Activated T-cell treated with anti-CD3 and anti-CD28 coated beads for 24 hours (primary cell): Measurements from ENCODE around the gene REPIN1.

Experiments used
- DNase-seq: peaks from one replicate; pipeline ENCODE4 v3.0.0-alpha.2; 2020; ENCODE audit warnings: low read depth

The REPIN1 gene

DNA sequence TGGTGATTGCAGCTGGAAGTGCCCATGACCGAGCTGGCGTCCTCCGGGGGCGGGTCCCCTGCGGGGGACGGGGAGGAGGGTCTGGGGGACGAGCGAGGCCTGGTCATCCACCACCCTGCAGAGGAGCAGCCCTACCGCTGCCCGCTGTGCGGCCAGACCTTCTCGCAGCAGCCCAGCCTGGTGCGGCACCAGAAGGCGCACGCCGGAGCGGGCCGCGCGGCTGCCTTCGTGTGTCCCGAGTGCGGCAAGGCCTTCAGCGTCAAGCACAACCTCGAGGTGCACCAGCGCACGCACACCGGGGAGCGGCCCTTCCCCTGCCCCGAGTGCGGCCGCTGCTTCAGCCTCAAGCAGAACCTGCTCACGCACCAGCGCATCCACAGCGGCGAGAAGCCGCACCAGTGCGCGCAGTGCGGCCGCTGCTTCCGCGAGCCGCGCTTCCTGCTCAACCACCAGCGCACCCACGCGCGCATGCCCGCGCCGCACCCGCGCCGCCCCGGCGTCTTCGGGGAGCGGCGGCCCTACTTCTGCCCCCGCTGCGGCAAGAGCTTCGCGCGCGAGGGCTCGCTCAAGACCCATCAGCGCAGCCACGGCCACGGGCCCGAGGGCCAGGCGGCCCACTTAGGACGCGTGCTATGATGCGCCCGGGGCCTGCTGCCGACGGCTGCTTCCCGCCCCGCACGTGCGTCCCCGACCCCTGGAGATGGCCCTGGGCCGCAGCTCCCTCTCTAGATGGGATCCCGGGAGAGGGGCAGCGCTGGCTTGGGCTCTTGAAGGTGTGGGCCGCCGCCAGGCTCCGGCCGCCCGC lies 39.2 kb downstream of the REPIN1 start:
- no peak for DNase-seq

DNA sequence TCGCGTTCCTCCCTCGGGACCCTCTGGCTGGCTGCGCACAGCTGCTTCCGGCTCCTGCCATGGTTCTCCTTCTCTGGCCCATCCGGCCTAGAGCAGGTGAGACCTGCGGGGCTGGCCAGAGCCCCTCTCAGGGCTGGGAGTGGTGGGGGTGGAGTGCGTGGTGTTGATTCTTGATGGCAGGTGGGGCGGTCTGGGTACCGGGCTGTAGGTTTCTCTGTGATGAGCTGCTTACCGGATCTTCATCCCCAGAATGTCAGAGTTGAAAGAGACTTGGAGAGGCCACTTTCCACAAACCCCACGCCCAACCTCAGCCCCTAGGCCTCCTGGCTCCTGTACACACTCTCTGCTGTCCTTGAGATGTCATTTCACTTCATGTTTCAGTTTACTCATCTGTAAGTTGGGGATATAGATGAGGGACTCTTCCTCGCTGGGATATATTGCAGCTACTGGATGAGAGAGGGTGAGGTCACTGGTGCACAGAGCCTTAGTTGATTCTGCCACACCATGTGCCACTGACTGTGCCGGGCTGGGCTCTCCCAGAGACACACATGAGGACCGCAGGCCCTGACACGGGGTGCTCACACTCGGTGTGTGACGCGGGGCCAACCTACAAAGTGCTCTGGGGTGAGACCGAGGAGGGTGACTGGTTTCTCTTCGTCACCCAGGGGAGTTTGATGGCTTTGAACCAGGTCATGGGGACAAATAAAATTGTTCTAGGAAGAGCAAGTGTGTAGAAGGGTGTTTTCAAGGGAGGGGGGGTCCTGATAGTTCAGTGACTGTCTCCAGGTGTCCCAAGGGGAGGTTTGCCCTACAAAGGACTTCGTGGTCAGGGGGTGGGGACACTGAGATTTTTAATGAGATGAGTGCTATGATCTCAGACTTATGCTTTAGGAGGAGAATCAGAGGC lies 40.0 kb downstream of the REPIN1 start:
- no peak for DNase-seq

DNA sequence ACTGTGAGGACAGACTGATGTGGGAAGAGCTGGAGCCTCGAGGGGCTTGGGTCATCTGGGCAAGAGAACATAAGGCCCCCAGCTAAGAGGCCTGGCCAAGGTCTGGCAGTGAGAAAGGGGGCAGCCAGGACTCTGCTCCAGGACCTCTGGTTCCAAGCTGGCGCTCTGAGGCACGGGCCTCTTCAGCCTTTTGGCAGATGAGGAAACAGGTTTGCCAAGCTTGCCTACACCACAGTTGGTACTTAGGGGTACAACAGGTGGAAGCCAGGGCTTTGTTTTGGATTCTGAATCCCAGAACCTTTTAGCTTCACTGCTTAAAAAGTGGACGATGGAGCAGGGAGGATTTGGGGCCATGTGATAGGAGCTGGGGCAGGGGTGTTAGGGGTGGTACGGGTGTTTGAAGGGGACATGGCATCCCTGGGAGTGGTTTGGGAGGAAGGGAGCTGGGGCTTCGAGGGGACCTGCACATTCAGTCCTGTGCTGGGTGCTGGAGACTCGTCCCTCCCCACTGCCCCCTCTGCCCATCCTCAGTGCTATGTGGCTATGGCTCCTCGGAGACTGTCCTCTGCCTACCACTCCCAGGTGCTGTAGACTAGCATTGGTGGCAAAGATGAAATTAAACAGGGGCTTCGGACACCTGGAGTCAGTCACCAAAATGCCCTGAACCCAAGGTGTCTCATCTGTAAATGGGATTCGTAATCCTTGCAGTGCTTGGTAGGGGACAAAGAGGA lies 40.8 kb downstream of the REPIN1 start:
- DNase-seq = no peak

DNA sequence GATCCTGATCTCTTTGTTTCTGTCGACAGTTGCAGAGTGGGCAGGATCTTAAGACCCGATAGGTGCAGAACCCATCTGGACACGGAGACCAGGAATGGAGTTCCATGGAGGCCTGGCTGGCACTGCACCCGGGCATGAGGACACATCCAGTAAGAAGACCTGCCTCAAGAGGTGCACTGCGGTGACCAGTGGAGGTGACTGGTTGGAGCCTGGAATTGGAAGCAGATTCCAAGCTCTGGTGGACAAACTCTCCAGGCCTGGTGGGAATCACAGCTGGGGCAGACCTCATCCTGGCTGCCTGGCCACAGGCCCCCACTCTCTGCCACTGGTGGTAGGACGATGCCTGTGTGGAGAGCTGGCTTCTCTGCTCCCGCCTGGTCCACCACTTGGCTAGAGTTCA lies 41.5 kb downstream of the REPIN1 start:
- DNase-seq = no peak

DNA sequence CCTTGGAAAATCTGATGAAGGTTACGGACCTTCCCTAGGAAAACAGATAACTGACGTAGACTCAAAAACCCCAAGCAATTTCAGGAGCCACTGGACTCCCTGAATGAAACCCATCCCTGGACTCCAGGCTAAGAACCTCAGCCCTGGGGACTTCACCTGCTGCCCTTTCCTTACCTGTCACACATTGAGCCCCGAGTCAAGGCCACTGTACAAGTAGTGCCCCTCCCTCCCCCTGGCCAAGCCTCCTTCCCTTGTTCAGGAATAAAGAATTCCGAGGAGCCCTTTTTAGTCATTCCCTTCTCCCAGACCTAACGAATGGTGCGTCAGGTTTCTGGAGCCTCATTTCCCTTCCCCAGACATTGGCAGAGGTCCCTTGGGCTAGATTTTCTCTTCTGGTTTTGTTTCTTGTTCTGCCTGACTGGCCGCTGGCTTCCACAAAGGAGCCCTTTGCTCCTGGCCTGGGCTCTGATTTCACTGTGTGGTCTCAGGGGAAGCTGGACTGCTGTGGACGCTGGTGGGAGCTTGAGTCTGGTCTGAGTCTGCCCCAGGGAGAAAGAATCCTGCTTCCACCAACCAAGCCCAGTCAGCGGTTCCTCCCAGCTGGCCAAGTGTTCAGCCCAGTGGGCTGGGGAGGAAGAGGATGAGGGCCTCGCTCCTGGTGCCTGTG lies 42.2 kb downstream of the REPIN1 start:
- no peak for DNase-seq

DNA sequence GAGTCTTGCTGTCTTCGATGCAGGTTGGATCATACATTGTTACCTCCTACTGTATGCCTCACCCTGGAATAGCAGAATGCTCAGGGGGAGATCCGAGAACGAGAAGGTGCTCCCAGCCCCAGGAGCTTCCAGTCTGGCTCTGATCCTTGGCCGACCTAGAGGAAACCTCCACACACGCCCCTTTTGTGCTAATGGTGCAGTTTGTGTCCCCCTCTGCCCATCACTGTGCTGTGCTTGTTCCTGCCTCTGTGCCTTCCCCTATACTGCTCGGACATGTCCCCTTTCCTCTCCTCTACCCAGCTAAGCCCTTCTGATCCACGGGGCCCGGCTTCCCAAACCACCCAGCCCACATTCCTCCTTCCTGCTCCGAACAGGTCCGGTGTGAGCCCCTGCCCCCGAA lies 43.0 kb downstream of the REPIN1 start:
- DNase-seq = no peak

DNA sequence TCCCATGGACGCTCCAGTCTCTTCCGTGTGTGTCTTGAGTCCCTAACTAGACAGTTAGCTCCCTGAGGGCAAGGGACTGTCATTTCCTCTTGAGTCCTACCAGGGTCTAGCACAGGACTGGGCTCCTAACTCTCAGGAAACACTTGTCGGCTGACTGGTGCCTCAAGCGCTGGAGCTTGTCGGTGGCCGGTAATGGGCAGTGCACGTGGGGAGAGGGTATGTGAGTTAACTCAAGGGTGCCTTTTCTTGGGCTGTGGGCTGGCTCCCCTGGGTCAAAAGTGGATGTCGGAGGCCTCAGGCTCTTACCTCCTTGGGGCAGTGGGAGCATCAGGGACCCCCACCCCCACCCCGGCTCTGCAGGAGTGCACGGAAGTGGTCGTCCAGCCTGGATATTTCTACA lies 43.4 kb downstream of the REPIN1 start:
- no peak for DNase-seq

DNA sequence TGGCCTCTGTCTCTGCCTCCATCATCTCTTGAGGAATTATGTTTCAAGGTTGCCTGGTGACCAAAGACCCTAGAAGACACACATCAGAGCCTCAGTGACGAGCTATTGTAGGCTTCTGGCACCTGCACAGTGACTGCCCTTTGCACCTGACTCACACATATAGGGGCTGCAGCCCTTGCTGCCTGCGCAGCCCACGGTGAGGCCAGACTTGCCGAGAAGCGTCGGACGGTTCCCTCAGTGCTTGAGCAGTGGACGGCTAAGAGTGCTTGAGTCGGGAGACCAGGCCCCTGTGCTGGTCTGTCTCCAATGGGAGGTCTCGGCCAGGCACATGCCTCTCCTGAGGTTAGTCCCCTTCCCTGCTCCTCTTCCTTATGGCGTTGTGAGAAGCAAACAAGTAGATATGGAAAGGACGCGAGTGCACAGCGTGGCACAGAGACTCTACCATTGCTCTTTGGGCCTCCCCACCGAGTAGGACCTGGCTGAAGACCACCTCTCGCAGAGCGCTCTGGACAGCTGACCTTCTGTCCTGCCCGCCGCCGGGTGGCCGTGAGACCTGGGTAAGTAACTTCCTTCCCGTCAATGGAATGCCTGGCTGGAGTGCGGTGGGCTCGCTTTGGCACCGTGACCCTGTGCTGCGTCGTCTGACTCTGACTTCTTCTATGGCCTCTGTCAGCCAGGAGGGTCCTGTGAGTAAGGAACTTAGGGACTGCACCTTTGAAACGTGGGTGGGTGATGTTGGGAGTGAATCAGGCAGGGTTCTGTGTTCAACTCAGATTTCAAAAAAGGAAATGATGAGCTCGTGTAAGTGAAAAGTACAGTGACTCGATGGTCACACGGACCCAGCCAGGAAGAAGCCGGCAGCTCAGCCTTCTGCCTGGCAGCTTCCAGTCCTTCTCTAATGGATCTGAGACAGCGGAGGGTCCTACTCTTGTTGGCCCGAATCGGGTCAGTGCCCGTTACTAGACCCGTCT lies 44.2 kb downstream of the REPIN1 start:
- DNase-seq = no peak

DNA sequence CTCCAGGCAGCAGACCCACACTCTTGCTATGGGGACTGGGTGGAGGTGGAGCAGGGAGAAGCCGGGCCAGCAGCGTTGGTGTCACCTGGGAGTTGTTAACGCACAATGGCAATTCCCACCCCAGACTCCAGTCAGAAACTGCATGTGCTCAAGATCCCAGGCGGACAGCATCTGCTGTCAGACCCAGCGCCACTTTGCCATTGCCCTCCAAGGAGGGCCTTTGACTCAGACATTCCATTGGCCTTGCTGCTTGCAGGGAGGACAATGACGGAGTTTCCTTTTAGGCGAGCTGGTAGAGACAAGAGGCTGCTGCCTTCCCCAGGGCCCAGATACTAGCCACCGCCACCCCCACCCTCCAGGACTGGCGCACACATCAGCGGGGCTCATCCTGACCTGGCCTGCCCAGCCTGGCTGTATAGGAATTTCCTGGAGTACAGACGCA lies 45.0 kb downstream of the REPIN1 start:
- no peak for DNase-seq

DNA sequence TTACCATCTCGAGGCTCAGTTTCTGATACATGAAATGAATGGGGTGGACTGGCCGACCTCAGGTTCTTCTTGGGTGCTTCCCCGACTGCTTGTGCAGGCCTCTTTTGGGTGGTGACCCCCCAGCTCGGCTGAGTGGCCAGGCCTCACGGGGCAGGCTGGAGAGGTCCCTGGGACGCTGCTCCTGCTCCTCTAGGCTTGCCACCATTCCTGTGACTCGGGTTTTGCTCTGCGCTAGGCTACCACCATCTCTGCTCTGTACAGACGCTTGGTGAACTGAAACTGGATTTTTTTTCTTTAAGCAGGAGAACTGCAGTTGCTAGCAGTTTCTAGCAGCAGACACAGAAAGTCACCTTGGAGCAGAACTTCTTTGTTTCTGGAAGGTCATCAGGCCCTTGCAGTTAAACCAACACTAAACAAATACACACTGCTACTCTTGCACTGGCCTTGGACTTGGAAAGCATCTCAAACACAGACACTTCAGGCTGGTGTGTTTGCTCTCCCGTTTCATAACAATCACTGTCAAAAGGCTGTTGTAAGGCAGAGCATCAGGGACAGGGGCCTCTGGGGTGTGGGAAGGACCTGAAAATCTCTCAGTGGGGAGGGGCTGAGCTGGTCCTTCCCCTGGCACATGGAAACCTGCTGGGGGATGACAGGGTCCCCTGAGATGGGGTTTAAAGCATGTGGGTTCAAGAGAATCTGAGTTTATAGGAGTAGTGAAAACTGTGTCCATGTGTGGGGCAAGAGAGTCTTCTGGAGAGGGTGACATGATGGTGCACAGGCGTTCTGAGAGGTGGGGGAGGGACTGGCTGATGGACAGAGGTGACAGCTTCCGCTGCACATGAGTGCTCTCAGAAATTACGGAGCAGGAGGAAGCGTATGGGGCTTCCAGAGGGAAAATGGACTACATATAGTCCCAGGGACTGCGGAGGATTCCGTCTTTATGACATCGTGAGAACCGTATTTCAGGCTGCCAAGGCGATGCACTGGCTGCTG lies 46.8 kb downstream of the REPIN1 start:
- no peak for DNase-seq

DNA sequence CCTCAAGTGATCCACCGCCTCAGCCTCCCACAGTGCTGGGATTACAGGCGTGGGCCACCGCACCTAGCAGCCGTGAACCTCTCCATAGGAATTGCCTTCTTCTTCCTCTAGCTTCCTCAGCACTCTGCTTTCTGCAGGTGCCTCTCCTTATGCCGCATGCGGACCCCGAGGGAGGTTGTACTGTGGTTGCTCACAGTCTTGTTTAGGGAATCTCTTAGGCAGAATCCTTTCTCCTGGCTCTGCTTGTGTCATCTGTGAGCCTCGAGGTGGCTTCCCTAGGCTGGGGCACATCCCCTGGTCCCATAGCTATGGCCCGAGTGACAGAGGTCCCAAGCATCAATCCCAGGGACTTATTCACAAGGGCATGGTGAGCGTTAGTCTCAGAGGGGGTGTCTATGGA lies 48.6 kb downstream of the REPIN1 start:
- no peak for DNase-seq

DNA sequence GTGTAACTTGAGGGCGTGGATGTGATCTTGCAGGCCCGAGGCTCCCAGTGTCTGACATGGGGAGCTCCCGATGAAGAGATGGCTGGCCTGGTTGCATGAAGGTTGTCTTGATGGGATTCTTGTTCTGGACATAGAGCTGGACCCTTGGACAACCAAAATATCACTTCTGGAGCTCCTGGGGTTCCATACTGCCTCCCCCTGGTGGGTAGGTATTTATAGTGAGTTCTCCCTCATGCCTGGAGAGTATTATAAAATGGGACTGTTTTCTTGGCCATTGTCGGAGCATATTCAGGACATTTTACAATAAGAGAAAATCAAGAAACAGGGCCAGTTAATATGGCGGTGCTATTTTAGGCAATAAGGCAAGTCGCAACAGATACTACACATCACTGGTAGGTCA lies 49.2 kb downstream of the REPIN1 start:
- DNase-seq = no peak

DNA sequence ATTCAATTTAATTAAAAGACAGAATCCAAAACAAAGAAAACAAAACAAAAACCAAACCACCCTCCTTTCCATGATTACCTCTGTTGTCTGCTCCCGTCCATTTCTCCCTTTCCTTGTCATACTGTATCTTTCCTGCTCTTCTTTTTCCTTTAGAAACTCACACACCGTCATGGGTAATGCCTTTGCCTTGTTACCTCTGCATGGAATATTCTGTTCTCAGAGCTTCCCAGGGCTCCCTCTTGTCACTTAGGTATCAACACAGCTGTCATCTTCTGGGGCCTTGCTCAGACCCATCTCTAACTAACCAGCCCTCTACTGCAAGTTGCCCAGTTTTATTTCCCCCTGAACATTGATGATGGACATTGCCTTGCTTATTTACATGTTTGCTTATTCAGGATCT lies 51.6 kb downstream of the REPIN1 start:
- no peak for DNase-seq

DNA sequence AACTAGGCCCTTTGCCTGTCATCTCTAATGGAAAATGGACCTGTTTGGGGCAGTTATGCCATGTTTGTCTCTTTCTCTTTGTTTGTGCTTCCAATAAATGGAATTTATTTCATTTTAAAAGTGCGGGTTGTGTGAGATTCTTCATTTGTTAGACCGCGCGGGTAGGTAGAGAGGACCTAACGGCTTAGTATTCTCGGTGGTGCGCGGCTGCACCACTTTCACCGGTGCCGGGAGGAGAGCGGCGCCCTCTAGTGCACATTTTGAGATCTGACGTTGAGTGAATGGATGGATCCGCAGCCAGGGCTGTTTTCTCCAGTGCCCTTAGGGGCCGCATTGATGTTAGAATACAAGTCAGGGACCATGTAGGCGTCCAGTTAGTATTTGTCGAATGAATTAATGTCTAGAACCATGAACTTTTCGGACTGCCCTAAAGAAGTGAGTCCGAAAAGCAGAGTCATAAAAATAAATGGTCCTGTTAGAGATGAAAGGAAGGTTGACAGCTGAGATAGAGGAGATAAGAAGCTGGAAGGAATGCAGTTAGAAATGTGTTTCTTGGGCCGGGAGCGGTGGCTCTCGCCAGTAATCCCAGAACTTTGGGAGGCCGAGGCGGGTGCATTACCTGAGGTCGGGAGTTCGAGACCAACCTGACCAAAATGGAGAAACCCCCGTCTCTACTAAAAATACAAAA lies 52.5 kb downstream of the REPIN1 start:
- peak; percentile 82 for DNase-seq

DNA sequence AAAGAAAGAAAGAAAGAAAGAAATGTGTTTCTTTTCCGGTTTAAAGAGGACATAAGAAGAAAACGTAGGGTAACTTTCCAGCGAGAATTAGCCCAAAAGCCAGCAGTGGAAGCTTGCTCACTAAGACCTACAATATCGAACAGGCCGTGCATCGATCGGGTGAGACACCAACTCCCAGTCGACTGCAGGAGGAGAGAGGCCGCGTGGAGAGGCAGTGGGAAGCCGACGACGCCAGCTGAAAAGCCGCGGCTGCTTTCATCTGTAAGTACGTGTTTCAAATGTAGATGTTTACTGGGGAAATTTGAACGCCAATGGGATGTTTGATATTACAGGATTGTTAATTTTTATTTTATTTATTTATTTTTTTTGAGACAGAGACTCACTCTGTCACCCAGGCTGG lies 53.2 kb downstream of the REPIN1 start:
- DNase-seq = no peak
